Measurements from ENCODE around the gene HAUS2. TPM values are rescaled to one million over a fixed set of nuclear protein-coding genes. Genes with fewer than 3 reads are reported as not detected.

HAUS2 gene
- total RNA-seq, 1 experiment from 2014 or later, result 39.8 TPM

GRCh38 chr15:42504631-42505030, 44.0 kb upstream of the HAUS2 start:
- intact Hi-C loops (cut with micrococcal nuclease), result no loop called here
- no peak overlapping the region for H3K4me2 ChIP-seq (ENCODE audit: low read length)
- no peak overlapping the region for H3K27ac ChIP-seq (ENCODE audit: low read depth, low read length)
- H3K36me3 ChIP-seq (ENCODE audit: control insufficient read depth in 1 of 2, insufficient read depth in 2 of 2, low read length in 2 of 2), result no peaks in the 10 kb centered on the region
- no peak overlapping the region for H3K4me3 ChIP-seq (replicated peaks in 1 of 2; ENCODE audit: low read depth in 1 of 2, low read length in 2 of 2)
- ChIA-PET CTCF (no interaction called here), RAD21 (ENCODE audit: low non-redundant PET in 1 of 2, low total read pairs in 2 of 2, uncharacterized antibody in 2 of 2, unreplicated experiment in 2 of 2) (no interaction called here), POLR2A (interaction anchor here (2.2 kb wide), 1 partner anchor 9 kb away, joined by 7 read pairs; the partner anchor contains the start of gene SNAP23)
- no peak overlapping the region for H3K9ac ChIP-seq (ENCODE audit: low read length)
- TF ChIP-seq ATF3 (IDR thresholded peaks at IDR 0.05) (no peak), ZBTB33 (IDR thresholded peaks at IDR 0.05; ENCODE audit: extremely low read depth, insufficient replicate concordance, low read length) (no peak), CTCF (IDR thresholded peaks at IDR 0.05 in 2 of 3, conservative IDR thresholded peaks at IDR 0.05 in 1 of 3; ENCODE audit: borderline replicate concordance in 1 of 3, insufficient read depth in 1 of 3, low read depth in 2 of 3, low read length in 2 of 3) (no peak), REST (IDR thresholded peaks at IDR 0.05; ENCODE audit: low read depth) (no peak), TCF7L2 (IDR thresholded peaks at IDR 0.05; ENCODE audit: borderline replicate concordance, extremely low read depth, insufficient read depth, insufficient read length) (no peak), EZH2phosphoT487 (IDR thresholded peaks at IDR 0.05; ENCODE audit: borderline replicate concordance) (no peak), SIN3A (IDR thresholded peaks at IDR 0.05; ENCODE audit: low read depth) (no peak), RAD21 (IDR thresholded peaks at IDR 0.05; ENCODE audit: low read depth) (no peak), JUND (IDR thresholded peaks at IDR 0.05) (no peak), YY1 (IDR thresholded peaks at IDR 0.05; ENCODE audit: extremely low read depth, insufficient replicate concordance, low read depth, low read length) (no peak), MAX (IDR thresholded peaks at IDR 0.05) (no peak), ZNF274 (IDR thresholded peaks at IDR 0.05; ENCODE audit: low read depth, low read length) (no peak), POLR2A (IDR thresholded peaks at IDR 0.05; ENCODE audit: borderline replicate concordance, extremely low read depth, insufficient read depth, insufficient read length) (no peak), EGR1 (IDR thresholded peaks at IDR 0.05; ENCODE audit: low read depth) (no peak), ELF1 (IDR thresholded peaks at IDR 0.05; ENCODE audit: borderline replicate concordance, low read depth) (no peak), CEBPB (IDR thresholded peaks at IDR 0.05; ENCODE audit: low read depth) (no peak)
- peaks cover 14% of the 10 kb centered on the region; the same call in 1 of the 2 replicates for H3K79me2 ChIP-seq (ENCODE audit: insufficient read depth, low read length)
- no TSS peak for BruUV-seq (replicated peaks)
- H3K9me3 ChIP-seq (ENCODE audit: control insufficient read depth in 1 of 2, insufficient read depth in 1 of 2, low read depth in 1 of 2, low read length in 2 of 2), result no peaks in the 10 kb centered on the region
- no peaks in the 10 kb centered on the region for H4K20me1 ChIP-seq (ENCODE audit: insufficient read depth)
- H3K4me1 ChIP-seq (ENCODE audit: control insufficient read depth in 1 of 2, insufficient read depth in 2 of 2, low read length in 2 of 2), result peaks cover 4 to 12% of the 10 kb centered on the region in 2 experiments
- H3K27me3 ChIP-seq (ENCODE audit: insufficient read depth, low read length), result no peaks in the 10 kb centered on the region
- H2AFZ ChIP-seq (ENCODE audit: low read depth, low read length, poor library complexity, severe bottlenecking), result no peak overlapping the region
- no peaks in the 10 kb centered on the region for H3K9me2 ChIP-seq (ENCODE audit: insufficient read depth)
- no peak for ATAC-seq
- no peak for DNase-seq (ENCODE audit: low read depth, low spot score)
